ENCODE measurements around the gene STAU1. TPM values are rescaled to one million over a fixed set of nuclear protein-coding genes. Genes with fewer than 3 reads are reported as not detected.

Gene STAU1
- total and polyA plus RNA-seq, 2 of the 13 experiments (the other 11 are each of a cell fraction or from before 2014, with no cell fraction given), result 119 to 133 TPM

DNA sequence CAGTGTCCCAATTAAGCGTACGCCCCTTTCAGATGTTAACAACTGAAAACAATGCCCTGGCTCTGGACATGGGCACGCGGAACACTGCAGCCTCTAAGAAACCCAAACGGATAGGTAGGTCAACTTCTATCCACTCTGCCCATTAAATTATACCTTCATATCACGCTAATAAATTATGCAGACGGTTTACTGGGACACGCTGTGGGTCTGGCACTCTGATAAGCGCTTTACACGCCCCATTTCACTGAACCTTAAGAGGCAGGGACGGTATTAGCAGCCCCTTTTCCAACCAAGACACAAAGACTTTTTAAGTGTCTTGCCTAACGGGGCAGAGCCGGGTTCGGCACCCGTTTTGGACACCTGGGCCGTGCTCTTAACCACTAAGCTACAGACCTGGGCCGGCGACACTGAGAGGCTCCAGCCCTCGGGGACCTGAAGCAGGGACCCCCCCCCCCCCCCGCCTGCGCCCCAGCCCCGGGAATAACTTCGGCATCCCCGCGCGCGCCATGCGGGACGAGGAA lies 744 bp downstream of the STAU1 start (continued):
- no peak for TF ChIP-seq ZNF605 (CRISPR knock-in tag; IDR thresholded peaks at IDR 0.05)
- TF ChIP-seq, protein P1, sequence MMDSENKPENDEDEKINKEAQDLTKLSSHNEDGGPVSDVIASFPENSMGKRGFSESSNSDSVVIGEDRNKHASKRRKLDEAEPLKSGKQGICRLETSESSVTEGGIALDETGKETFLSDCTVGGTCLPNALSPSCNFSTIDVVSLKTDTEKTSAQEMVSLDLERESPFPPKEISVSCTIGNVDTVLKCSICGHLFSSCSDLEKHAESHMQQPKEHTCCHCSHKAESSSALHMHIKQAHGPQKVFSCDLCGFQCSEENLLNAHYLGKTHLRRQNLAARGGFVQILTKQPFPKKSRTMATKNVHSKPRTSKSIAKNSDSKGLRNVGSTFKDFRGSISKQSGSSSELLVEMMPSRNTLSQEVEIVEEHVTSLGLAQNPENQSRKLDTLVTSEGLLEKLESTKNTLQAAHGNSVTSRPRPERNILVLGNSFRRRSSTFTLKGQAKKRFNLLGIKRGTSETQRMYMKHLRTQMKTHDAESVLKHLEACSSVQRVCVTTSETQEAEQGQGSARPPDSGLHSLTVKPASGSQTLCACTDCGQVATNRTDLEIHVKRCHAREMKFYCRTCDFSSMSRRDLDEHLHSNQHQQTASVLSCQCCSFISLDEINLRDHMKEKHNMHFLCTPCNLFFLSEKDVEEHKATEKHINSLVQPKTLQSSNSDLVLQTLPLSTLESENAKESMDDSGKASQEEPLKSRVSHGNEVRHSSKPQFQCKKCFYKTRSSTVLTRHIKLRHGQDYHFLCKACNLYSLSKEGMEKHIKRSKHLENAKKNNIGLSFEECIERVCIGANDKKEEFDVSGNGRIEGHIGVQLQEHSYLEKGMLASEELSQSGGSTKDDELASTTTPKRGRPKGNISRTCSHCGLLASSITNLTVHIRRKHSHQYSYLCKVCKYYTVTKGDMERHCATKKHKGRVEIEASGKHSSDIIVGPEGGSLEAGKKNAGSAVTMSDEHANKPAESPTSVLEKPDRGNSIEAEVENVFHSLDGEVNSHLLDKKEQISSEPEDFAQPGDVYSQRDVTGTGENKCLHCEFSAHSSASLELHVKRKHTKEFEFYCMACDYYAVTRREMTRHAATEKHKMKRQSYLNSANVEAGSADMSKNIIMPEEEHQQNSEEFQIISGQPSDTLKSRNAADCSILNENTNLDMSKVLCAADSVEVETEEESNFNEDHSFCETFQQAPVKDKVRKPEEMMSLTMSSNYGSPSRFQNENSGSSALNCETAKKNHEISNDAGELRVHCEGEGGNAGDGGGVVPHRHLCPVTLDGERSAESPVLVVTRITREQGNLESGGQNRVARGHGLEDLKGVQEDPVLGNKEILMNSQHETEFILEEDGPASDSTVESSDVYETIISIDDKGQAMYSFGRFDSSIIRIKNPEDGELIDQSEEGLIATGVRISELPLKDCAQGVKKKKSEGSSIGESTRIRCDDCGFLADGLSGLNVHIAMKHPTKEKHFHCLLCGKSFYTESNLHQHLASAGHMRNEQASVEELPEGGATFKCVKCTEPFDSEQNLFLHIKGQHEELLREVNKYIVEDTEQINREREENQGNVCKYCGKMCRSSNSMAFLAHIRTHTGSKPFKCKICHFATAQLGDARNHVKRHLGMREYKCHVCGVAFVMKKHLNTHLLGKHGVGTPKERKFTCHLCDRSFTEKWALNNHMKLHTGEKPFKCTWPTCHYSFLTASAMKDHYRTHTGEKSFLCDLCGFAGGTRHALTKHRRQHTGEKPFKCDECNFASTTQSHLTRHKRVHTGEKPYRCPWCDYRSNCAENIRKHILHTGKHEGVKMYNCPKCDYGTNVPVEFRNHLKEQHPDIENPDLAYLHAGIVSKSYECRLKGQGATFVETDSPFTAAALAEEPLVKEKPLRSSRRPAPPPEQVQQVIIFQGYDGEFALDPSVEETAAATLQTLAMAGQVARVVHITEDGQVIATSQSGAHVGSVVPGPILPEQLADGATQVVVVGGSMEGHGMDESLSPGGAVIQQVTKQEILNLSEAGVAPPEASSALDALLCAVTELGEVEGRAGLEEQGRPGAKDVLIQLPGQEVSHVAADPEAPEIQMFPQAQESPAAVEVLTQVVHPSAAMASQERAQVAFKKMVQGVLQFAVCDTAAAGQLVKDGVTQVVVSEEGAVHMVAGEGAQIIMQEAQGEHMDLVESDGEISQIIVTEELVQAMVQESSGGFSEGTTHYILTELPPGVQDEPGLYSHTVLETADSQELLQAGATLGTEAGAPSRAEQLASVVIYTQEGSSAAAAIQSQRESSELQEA (CRISPR knock-in tag; IDR thresholded peaks at IDR 0.05; ENCODE audit: not compliant biosample characterization), result no peak
- TF ChIP-seq ZNF747 (CRISPR knock-in tag; IDR thresholded peaks at IDR 0.05; ENCODE audit: borderline replicate concordance), result peak; percentile 56; the same call in 1 of the 2 replicates
- no peak for TF ChIP-seq ZNF660 (CRISPR knock-in tag; IDR thresholded peaks at IDR 0.05; ENCODE audit: borderline replicate concordance, low read depth)
- TF ChIP-seq FOXK2 (IDR thresholded peaks at IDR 0.05), result no peak
- TF ChIP-seq POGZ (CRISPR knock-in tag; IDR thresholded peaks at IDR 0.05), result no peak
- TF ChIP-seq NPAS2 (CRISPR knock-in tag; IDR thresholded peaks at IDR 0.05; ENCODE audit: borderline replicate concordance), result no peak
- TF ChIP-seq, protein P2, sequence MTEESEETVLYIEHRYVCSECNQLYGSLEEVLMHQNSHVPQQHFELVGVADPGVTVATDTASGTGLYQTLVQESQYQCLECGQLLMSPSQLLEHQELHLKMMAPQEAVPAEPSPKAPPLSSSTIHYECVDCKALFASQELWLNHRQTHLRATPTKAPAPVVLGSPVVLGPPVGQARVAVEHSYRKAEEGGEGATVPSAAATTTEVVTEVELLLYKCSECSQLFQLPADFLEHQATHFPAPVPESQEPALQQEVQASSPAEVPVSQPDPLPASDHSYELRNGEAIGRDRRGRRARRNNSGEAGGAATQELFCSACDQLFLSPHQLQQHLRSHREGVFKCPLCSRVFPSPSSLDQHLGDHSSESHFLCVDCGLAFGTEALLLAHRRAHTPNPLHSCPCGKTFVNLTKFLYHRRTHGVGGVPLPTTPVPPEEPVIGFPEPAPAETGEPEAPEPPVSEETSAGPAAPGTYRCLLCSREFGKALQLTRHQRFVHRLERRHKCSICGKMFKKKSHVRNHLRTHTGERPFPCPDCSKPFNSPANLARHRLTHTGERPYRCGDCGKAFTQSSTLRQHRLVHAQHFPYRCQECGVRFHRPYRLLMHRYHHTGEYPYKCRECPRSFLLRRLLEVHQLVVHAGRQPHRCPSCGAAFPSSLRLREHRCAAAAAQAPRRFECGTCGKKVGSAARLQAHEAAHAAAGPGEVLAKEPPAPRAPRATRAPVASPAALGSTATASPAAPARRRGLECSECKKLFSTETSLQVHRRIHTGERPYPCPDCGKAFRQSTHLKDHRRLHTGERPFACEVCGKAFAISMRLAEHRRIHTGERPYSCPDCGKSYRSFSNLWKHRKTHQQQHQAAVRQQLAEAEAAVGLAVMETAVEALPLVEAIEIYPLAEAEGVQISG (CRISPR knock-in tag; IDR thresholded peaks at IDR 0.05), result no peak
- no peak for TF ChIP-seq MAFK (conservative IDR thresholded peaks at IDR 0.05 in 1 of 2, IDR thresholded peaks at IDR 0.05 in 1 of 2; ENCODE audit: low read length in 2 of 2)
- TF ChIP-seq SMARCE1 (IDR thresholded peaks at IDR 0.05; ENCODE audit: borderline replicate concordance), result no peak
- TF ChIP-seq ZNF530 (CRISPR knock-in tag; IDR thresholded peaks at IDR 0.05; ENCODE audit: low read depth), result no peak
- peak; percentile 84; the same call in 1 of the 2 replicates for TF ChIP-seq MLLT10 (CRISPR knock-in tag; IDR thresholded peaks at IDR 0.05)
- TF ChIP-seq FOXA1 (IDR thresholded peaks at IDR 0.05), result no peak
- TF ChIP-seq FOXA1 (CRISPR knock-in tag; IDR thresholded peaks at IDR 0.05), result no peak
- TF ChIP-seq SOX6 (IDR thresholded peaks at IDR 0.05), result no peak
- peak; percentile 42; the same call in 1 of the 2 replicates for TF ChIP-seq SOX6 (CRISPR knock-in tag; IDR thresholded peaks at IDR 0.05)
- no peak for TF ChIP-seq BRD4 (CRISPR knock-in tag; IDR thresholded peaks at IDR 0.05)
- no peak for TF ChIP-seq KLF15 (CRISPR knock-in tag; IDR thresholded peaks at IDR 0.05; ENCODE audit: borderline replicate concordance)
- no peak for TF ChIP-seq ZNF75D (CRISPR knock-in tag; IDR thresholded peaks at IDR 0.05; ENCODE audit: borderline replicate concordance)
- no peak for TF ChIP-seq ZNF703 (CRISPR knock-in tag; IDR thresholded peaks at IDR 0.05; ENCODE audit: borderline replicate concordance)
- TF ChIP-seq KLF9 (CRISPR knock-in tag; IDR thresholded peaks at IDR 0.05; ENCODE audit: low read depth), result no peak
- no peak for TF ChIP-seq U2AF1 (optimal IDR thresholded peaks at IDR 0.05; ENCODE audit: low read depth, low read length)
